ENCODE results near the gene STOM.

STOM gene

DNA sequence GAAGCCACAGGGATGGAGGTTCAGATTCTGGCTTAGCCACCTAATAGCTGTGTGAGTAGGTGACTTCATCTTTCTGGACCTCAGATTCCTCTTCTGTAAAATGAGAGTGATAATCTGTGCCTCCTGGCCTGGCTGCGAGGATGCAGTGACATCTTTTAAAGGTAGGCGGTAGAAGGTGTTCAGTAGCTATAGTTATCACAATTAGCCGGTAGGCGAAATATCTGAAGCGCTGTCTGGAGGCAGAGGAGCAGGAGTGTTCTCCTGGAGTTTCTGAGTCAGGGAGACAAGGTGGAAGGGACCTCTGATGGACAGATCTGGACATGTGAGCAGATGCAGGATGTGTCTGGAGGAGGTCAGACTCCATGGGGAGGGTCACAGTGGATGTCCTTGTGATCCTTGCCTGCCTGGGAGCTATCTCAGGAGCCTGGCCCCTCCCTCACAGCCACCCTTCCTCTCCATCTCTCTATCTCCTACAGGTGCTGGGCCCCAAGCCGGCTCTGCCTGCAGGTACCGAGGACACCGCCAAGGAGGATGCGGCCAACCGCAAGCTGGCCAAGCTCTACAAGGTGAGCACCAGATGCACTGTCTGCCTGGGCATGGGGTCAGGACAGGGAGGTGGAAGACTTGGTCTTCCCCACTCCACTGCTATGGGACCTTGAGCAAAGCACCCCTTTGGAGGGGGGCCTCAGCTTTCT is 56.4 kb downstream of the STOM start:
- TF ChIP-seq, protein P1, sequence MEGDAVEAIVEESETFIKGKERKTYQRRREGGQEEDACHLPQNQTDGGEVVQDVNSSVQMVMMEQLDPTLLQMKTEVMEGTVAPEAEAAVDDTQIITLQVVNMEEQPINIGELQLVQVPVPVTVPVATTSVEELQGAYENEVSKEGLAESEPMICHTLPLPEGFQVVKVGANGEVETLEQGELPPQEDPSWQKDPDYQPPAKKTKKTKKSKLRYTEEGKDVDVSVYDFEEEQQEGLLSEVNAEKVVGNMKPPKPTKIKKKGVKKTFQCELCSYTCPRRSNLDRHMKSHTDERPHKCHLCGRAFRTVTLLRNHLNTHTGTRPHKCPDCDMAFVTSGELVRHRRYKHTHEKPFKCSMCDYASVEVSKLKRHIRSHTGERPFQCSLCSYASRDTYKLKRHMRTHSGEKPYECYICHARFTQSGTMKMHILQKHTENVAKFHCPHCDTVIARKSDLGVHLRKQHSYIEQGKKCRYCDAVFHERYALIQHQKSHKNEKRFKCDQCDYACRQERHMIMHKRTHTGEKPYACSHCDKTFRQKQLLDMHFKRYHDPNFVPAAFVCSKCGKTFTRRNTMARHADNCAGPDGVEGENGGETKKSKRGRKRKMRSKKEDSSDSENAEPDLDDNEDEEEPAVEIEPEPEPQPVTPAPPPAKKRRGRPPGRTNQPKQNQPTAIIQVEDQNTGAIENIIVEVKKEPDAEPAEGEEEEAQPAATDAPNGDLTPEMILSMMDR (IDR thresholded peaks at IDR 0.05; ENCODE audit: low read depth, low read length): no peak
- no peak overlapping the region for H3K4me3 ChIP-seq (ENCODE audit: low read depth, low read length)

DNA sequence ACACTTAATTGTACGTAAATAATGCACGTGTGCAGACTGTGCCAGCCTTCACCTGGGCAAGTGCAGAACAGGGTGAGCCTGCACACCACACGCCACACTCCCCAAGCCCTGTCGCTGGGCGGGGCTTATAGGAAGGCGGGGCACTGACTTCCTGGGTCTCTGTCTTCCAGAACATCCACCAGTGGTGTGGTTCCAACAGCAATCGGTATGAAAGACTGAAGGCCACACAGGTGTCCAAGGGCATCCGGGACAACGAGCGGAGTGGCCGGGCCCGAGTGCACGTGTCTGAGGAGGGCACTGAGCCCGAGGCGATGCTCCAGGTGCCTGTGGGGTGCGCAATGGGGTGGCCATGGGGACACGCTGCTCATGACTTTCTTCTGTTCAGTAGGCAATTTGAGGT is 57.9 kb downstream of the STOM start:
- H3K4me3 ChIP-seq (ENCODE audit: low read depth, low read length): no peak overlapping the region
- TF ChIP-seq, protein P1 (IDR thresholded peaks at IDR 0.05; ENCODE audit: low read depth, low read length): no peak

- H3K4me3 ChIP-seq (ENCODE audit: low read depth, low read length): no peak overlapping the region
- TF ChIP-seq, protein P1 (IDR thresholded peaks at IDR 0.05; ENCODE audit: low read depth, low read length): no peak
These were observed 59.5 kb downstream of the STOM start for GRCh38 chr9:121310571-121310970.

GRCh38 chr9:121309833-121310425 is 60.1 kb downstream of the STOM start:
- TF ChIP-seq, protein P1 (IDR thresholded peaks at IDR 0.05; ENCODE audit: low read depth, low read length): no peak
- no peak overlapping the region for H3K4me3 ChIP-seq (ENCODE audit: low read depth, low read length)

- TF ChIP-seq, protein P1 (IDR thresholded peaks at IDR 0.05; ENCODE audit: low read depth, low read length): no peak
- H3K4me3 ChIP-seq (ENCODE audit: low read depth, low read length): no peak overlapping the region
These were observed 60.9 kb downstream of the STOM start for GRCh38 chr9:121309171-121309570.

DNA sequence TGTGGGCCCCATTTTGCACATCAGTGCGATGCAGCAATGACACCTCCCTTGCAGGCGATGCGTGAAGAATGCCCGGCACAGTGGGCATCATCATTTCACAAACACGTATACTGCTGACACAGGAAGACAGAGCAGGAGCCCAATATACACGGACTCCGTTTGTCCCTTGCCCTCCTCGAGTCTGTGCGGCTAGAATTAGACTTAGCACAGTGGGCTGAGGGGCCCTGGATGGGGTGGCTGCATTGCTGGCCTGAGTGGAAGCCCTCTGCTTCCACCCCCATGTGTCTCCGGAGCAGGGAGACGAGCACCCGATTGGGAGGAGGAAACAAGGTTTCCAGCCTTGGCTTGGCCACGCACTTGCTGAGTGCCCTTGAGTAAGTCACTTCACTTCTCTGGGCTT is 61.3 kb downstream of the STOM start:
- H3K4me3 ChIP-seq (ENCODE audit: low read depth, low read length): no peak overlapping the region
- TF ChIP-seq, protein P1 (IDR thresholded peaks at IDR 0.05; ENCODE audit: low read depth, low read length): no peak

GRCh38 chr9:121307976-121308375 is 62.1 kb downstream of the STOM start:
- TF ChIP-seq, protein P1 (IDR thresholded peaks at IDR 0.05; ENCODE audit: low read depth, low read length): no peak
- no peak overlapping the region for H3K4me3 ChIP-seq (ENCODE audit: low read depth, low read length)

All from WI38 (cell line).